ENCODE data around the gene SNCAIP.

DNA sequence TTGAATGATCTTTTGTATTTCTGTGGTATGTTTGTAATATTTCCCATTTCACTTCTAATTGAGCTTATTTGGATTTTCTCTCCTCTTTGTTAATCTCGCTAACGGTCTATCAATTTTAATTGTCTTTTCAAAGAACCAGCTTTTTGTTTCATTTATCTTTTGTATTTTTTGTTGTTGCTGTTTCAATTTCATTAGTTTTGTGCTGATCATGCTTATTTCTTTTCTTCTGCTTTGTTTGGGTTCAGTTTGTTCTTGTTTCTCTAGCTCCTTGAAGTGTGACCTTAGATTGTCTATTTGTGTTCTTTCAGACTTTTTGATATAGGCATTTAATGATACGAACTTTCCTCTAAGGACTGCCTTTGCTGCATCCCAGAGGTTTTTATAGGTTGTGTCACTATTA lies 28.4 kb upstream of the SNCAIP start:
- TF ChIP-seq, protein P1, sequence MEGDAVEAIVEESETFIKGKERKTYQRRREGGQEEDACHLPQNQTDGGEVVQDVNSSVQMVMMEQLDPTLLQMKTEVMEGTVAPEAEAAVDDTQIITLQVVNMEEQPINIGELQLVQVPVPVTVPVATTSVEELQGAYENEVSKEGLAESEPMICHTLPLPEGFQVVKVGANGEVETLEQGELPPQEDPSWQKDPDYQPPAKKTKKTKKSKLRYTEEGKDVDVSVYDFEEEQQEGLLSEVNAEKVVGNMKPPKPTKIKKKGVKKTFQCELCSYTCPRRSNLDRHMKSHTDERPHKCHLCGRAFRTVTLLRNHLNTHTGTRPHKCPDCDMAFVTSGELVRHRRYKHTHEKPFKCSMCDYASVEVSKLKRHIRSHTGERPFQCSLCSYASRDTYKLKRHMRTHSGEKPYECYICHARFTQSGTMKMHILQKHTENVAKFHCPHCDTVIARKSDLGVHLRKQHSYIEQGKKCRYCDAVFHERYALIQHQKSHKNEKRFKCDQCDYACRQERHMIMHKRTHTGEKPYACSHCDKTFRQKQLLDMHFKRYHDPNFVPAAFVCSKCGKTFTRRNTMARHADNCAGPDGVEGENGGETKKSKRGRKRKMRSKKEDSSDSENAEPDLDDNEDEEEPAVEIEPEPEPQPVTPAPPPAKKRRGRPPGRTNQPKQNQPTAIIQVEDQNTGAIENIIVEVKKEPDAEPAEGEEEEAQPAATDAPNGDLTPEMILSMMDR (IDR thresholded peaks at IDR 0.05) = no peak
- TF ChIP-seq POLR2AphosphoS5 (IDR thresholded peaks at IDR 0.05) (no peak), EP300 (IDR thresholded peaks at IDR 0.05) (no peak), POLR2A (IDR thresholded peaks at IDR 0.05) (no peak)

All from stomach (tissue), 4 donors.